ENCODE data around the gene RGS19.
A peak's percentile ranks its signal among the peaks of the same experiment; 100 is the strongest.

The RGS19 gene

GRCh38 chr20:64074184-64074789 is 5.0 kb downstream of the RGS19 start:
- no peak overlapping the region for H3K4me3 ChIP-seq
- H3K27ac ChIP-seq = no peak overlapping the region
- no peak for DNase-seq (ENCODE audit: low spot score)
- no peak for TF ChIP-seq CTCF (IDR thresholded peaks at IDR 0.05)

DNA sequence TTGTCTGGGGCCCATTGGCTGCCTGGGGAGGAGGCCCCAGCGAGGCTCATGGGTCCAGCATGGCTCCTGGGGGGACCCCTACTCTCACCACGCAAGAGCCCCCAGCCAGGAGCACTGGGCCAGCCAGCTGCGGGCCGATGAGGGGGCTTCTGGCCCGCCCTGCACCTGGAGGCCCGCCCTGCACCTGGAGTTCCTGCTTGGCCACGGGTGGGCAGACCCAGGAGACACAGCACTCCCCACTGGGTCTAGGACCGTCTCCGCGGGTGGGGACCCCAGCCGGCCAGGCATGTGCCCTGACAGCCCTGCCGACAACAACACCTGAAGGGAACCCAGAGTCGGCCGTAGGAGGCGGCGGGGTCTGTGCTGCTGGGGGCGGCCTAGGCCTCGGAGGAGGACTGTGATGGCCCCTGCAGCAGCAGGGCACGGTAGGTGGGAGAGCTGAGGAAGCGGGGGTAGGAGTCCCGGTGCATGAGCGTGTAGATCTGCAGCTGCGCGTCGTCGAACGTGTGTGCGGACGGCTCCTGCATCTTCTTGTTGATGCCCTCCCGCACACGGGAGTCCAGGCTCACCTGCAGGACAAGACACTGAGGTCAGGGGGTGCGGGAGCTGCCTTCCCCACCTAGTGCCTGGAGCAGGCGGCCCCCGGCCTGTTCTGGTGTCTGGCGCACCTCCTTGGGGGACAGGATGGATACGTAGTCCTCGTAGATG is 5.7 kb downstream of the RGS19 start:
- Histone ChIP-seq H3K27ac (no peak overlapping the region), H3K4me3 (no peak overlapping the region)
- no peak for DNase-seq (ENCODE audit: low spot score)
- no peak for TF ChIP-seq CTCF (IDR thresholded peaks at IDR 0.05)

DNA sequence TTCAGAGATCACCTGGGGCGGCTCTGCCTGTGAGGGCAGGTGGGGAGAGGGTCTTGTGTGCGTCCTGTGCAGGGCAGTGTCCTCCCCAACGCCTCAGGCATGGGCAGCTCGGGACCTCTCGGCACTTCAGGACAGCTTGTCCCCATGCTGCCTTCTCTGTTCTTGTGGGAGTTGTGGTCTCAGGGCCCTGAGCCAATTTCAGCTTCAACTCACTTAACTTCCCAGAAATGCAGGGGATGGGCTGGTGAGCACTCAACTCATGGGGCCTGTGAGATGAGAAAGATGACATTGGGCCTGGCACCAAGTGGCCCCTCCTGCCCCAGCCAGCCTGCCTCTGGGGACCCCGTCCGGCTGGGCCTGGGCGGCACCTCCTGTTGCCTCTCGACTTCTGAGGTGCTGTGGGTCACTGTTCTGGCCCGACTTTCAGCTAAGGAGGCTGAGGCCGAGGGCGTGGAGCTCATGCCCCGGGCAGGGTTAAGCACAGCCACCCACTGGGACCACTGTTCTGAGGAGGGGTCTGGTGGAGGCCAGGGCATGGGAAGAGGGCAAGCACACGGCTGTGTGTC is 6.7 kb downstream of the RGS19 start:
- no peak for TF ChIP-seq CTCF (IDR thresholded peaks at IDR 0.05)
- no peak overlapping the region for H3K27ac ChIP-seq
- H3K4me3 ChIP-seq = no peak overlapping the region
- DNase-seq (ENCODE audit: low spot score) = no peak

GRCh38 chr20:64071341-64072332 is 7.7 kb downstream of the RGS19 start:
- no peak for DNase-seq (ENCODE audit: low spot score)
- H3K4me3 ChIP-seq = no peak overlapping the region
- TF ChIP-seq CTCF (IDR thresholded peaks at IDR 0.05) = no peak
- H3K27ac ChIP-seq = no peak overlapping the region

DNA sequence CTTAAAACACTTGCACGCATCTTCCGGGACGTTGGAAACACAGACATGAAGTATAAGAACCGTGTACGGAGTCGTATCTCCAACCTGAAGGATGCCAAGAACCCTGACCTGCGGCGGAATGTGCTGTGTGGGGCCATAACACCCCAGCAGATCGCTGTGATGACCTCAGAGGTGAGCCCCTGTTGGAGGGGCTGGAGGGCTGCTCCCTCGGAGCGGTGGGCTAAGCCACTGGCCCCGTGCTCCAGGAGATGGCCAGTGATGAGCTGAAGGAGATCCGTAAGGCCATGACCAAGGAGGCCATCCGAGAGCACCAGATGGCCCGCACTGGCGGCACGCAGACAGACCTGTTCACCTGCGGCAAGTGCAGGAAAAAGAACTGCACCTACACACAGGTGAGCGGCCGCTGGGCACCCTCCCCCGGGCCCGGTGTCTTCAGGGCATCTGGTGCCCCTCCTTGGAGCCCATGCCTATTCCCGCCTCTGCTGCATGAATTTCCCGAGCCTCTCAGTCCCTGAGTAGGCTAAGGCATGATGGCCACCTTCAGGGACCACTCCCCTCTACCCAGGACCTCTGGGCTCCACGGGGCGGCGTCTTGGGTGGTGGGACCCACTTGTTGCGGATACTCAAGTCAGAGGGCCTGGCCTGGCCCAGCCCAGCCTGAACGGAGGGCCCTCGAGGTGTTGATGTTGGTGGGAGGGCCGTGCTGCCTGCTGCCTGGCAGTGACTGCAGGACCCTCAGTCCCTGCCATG is 8.9 kb downstream of the RGS19 start:
- no peak for TF ChIP-seq CTCF (IDR thresholded peaks at IDR 0.05)
- DNase-seq (ENCODE audit: low spot score) = no peak
- H3K27ac ChIP-seq = no peak overlapping the region
- H3K4me3 ChIP-seq = no peak overlapping the region

DNA sequence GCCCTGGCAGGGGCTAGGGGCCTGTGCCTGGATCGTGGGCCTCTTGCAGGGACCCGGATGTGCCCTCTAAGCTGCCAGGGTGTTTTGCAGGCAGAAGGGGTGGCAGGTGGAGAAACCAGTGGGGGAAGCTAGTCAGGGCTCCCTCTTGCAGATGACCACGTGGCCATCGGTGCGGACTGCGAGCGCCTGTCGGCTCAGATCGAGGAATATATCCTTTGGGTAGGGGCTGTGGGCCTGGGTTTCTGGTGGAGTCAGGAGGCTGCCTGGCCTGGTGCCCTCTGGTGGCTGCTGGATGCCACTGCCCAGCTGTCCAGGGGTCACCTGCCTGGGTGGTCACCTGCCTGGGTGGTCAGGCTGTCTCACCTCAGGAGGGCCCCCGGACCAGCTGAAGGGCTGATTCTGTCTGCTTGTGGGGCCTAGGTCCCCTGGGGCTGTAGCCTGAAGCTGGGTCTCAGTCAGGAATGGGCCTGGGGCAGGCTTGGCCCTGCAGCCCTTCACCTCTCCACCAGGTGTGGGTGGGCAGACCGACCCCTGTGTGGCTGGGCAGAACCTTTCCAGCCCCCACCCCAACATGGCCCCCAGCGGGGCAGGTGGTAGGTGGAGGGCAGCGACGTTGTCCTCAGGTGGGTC is 9.6 kb downstream of the RGS19 start:
- Histone ChIP-seq H3K4me3 (no peak overlapping the region), H3K27ac (no peak overlapping the region)
- TF ChIP-seq CTCF (IDR thresholded peaks at IDR 0.05) = peak; percentile 36
- no peak for DNase-seq (ENCODE audit: low spot score)
